HepG2 (cell line): Measurements from ENCODE around the gene CRLF1. TPM values are rescaled to one million over a fixed set of nuclear protein-coding genes. Genes with fewer than 3 reads are reported as not detected.

ENCODE experiments used
- ARNT2 ChIP-seq: sonication (generic); formaldehyde crosslinking; IDR thresholded peaks from 2 replicates; pipeline ENCODE4 v1.8.0; 2022; ENCODE audit warnings: mild to moderate bottlenecking, low read depth, missing genetic modification reagents, moderate library complexity
- BHLHE40 ChIP-seq: IDR thresholded peaks from 2 replicates; pipeline ENCODE4 v1.6.1; 2011; ENCODE audit warnings: low read length, improper control_type of control experiment
- CBFB ChIP-seq: sonication (generic); formaldehyde crosslinking; IDR thresholded peaks from 2 replicates; pipeline ENCODE4 v1.4.0; 2020; ENCODE audit warnings: missing genetic modification reagents
- FOSL2 ChIP-seq: sonication (generic); formaldehyde crosslinking; IDR thresholded peaks from 2 replicates; pipeline ENCODE4 v1.4.0; 2020; ENCODE audit warnings: missing genetic modification reagents
- HMGXB4 ChIP-seq, 2 experiments: sonication (generic) in 1 of 2; formaldehyde crosslinking in 1 of 2; IDR thresholded peaks; 2 replicates each; pipeline versions ENCODE4 v1.4.0 to v1.6.1; 2018 to 2020; ENCODE audit warnings: missing genetic modification reagents in 2 of 2, borderline replicate concordance in 1 of 2, low read depth in 1 of 2, mild to moderate bottlenecking in 1 of 2, missing biosample characterization in 1 of 2
- KLF13 ChIP-seq: sonication (generic); formaldehyde crosslinking; IDR thresholded peaks from 2 replicates; pipeline ENCODE4 v1.4.0; 2020; ENCODE audit warnings: mild to moderate bottlenecking, missing genetic modification reagents
- MXD4 ChIP-seq: IDR thresholded peaks from 2 replicates; pipeline ENCODE4 v1.6.1; 2016; ENCODE audit warnings: mild to moderate bottlenecking, missing biosample characterization, missing genetic modification reagents
- MXI1 ChIP-seq: IDR thresholded peaks from 3 replicates; pipeline ENCODE4 v1.6.1; 2012; ENCODE audit warnings: low read depth, low read length, inconsistent platforms, borderline replicate concordance
- SALL2 ChIP-seq: sonication (generic); formaldehyde crosslinking; IDR thresholded peaks from 2 replicates; pipeline ENCODE4 v1.8.1; 2023; ENCODE audit warnings: mild to moderate bottlenecking, missing genetic modification reagents, inconsistent platforms
- TRIM24 ChIP-seq: sonication (generic); formaldehyde crosslinking; IDR thresholded peaks from 2 replicates; pipeline ENCODE4 v1.8.0; 2022; ENCODE audit warnings: mild to moderate bottlenecking, missing genetic modification reagents
- ZHX2 ChIP-seq, 2 experiments: sonication (generic) in 1 of 2; formaldehyde crosslinking in 1 of 2; IDR thresholded peaks; 2 replicates each; pipeline versions ENCODE4 v1.6.1 to v1.9.0; 2014 to 2022; ENCODE audit warnings: antibody characterized with exemption in 1 of 2, borderline replicate concordance in 1 of 2, inconsistent platforms in 1 of 2, low read depth in 1 of 2, missing genetic modification reagents in 1 of 2
- ZNF160 ChIP-seq: sonication (generic); formaldehyde crosslinking; IDR thresholded peaks from 2 replicates; pipeline ENCODE4 v1.8.0; 2022; ENCODE audit warnings: mild to moderate bottlenecking, inconsistent platforms, missing genetic modification reagents
- ZNF326 ChIP-seq: sonication (generic); formaldehyde crosslinking; IDR thresholded peaks from 2 replicates; pipeline ENCODE4 v1.4.0; 2020; ENCODE audit warnings: missing genetic modification reagents, borderline replicate concordance
- ZNF670 ChIP-seq: sonication (generic); formaldehyde crosslinking; IDR thresholded peaks from 2 replicates; pipeline ENCODE4 v1.8.0; 2022; ENCODE audit warnings: mild to moderate bottlenecking, missing genetic modification reagents, borderline replicate concordance
- ZNF770 ChIP-seq: sonication (generic); formaldehyde crosslinking; IDR thresholded peaks from 2 replicates; pipeline ENCODE4 v1.5.0; 2020; ENCODE audit warnings: mild to moderate bottlenecking, missing genetic modification reagents
- polyA plus RNA-seq, 8 experiments: library from polyadenylated mRNA; depleted of rRNA in 3 of 8; stranded (reverse) in 7 of 8; unstranded in 1 of 8; fragments of >200 nt; fragmentation: Illumina TruSeq in 4 of 8; extraction: Trizol in 4 of 8; gene quantifications; 2 replicates each; pipeline versions ENCODE4 v1.2.1 to v1.2.3, GENCODE V29; 2011 to 2016; ENCODE audit warnings: low read depth in 4 of 8, missing spikeins in 1 of 8, mixed read lengths in 1 of 8; ENCODE audit not compliant: insufficient read depth in 1 of 8
- total RNA-seq, 5 experiments: library from RNA; depleted of rRNA; stranded (reverse); fragments of >200 nt; fragmentation: Illumina TruSeq; extraction: Trizol; gene quantifications; 2 replicates each; pipeline ENCODE4 v1.2.3, GENCODE V29; 2016; ENCODE audit warnings: low read depth in 1 of 5
- TF ChIP-seq, protein P1 (sequence below): sonication (generic); formaldehyde crosslinking; IDR thresholded peaks from 2 replicates; pipeline ENCODE4 v1.4.0; 2020; ENCODE audit warnings: missing genetic modification reagents

The CRLF1 gene
- total and polyA plus RNA-seq, 2 of the 13 experiments (the other 11 are each of a cell fraction or from before 2014, with no cell fraction given), result 217 to 296 TPM

GRCh38 chr19:18589380-18590272 is 17.0 kb downstream of the CRLF1 start (continued):
- TF ChIP-seq ZNF160 (CRISPR knock-in tag), result peak; percentile 85; the same call in 1 of the 2 replicates
- peak; percentile 98 for TF ChIP-seq ARNT2 (CRISPR knock-in tag)
- TF ChIP-seq ZNF326, result peak; percentile 38; the same call in 1 of the 2 replicates
- peak; percentile 75; the same call in 1 of the 2 replicates for TF ChIP-seq KLF13 (CRISPR knock-in tag)
- peak; percentile 24; the same call in 1 of the 2 replicates for TF ChIP-seq ZNF770 (CRISPR knock-in tag)
- TF ChIP-seq HMGXB4 (CRISPR knock-in tag; IDR thresholded peaks at IDR 0.05; ENCODE audit: borderline replicate concordance in 1 of 2, low read depth in 1 of 2), result peak in 1 of 2 experiments; percentile 8; a peak in 1 of 4 replicates
- TF ChIP-seq TRIM24 (CRISPR knock-in tag), result no peak
- peak; percentile 32; the same call in 1 of the 2 replicates for TF ChIP-seq FOSL2 (CRISPR knock-in tag)
- peak; percentile 94 for TF ChIP-seq MXI1
- TF ChIP-seq BHLHE40, result peak; percentile 53
- TF ChIP-seq, protein P1, sequence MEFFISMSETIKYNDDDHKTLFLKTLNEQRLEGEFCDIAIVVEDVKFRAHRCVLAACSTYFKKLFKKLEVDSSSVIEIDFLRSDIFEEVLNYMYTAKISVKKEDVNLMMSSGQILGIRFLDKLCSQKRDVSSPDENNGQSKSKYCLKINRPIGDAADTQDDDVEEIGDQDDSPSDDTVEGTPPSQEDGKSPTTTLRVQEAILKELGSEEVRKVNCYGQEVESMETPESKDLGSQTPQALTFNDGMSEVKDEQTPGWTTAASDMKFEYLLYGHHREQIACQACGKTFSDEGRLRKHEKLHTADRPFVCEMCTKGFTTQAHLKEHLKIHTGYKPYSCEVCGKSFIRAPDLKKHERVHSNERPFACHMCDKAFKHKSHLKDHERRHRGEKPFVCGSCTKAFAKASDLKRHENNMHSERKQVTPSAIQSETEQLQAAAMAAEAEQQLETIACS, result peak; percentile 63
- TF ChIP-seq ZNF670 (CRISPR knock-in tag), result no peak; the same call in 1 of the 2 replicates
- no peak for TF ChIP-seq CBFB (CRISPR knock-in tag)
- TF ChIP-seq ZHX2 (IDR thresholded peaks at IDR 0.05; ENCODE audit: low read depth), result 0 out of 2 replicates have a peak, but pooled peaks have one; percentile 39
- peak; percentile 97 for TF ChIP-seq ZHX2 (CRISPR knock-in tag; IDR thresholded peaks at IDR 0.05; ENCODE audit: borderline replicate concordance)
- peak; percentile 94 for TF ChIP-seq MXD4 (CRISPR knock-in tag)
- TF ChIP-seq SALL2 (CRISPR knock-in tag), result peak; percentile 88; the same call in 1 of the 2 replicates
